ENCODE results near the gene SLC7A9. TPM values are rescaled to one million over a fixed set of nuclear protein-coding genes. Genes with fewer than 3 reads are reported as not detected.

Gene SLC7A9
- total and polyA plus RNA-seq, 2 of the 13 experiments (the other 11 are each of a cell fraction or from before 2014, with no cell fraction given), result 4.7 to 8.3 TPM

- no peak overlapping the region for H2AFZ ChIP-seq (ENCODE audit: low read length)
- FAIRE-seq, result no peak
- H3K36me3 ChIP-seq (replicated peaks in 1 of 2; ENCODE audit: control insufficient read depth in 1 of 2, insufficient read depth in 2 of 2, low read length in 2 of 2), result no peaks in the 10 kb centered on the region
- no peaks in the 10 kb centered on the region for H4K20me1 ChIP-seq (ENCODE audit: insufficient read depth, low read length)
- in situ Hi-C loops (cut with HindIII; ENCODE audit: extremely low pct_ligation_motif_present, low pct_unique_long_range_greater_than_20kb), result no loop called here
- no peak for DNase-seq (ENCODE audit: low spot score)
- intact Hi-C loops (cut with micrococcal nuclease; ENCODE audit: unreplicated experiment), result no loop called here
- no peak overlapping the region for H3K27ac ChIP-seq (ENCODE audit: extremely low read length, insufficient read depth, low read length)
- CTCF ChIA-PET (ENCODE audit: low intra/inter-chr PET ratio, low total read pairs), result no interaction called here
- no TSS peak for BruUV-seq (replicated peaks)
- WGBS (ENCODE audit: low lambda C conversion rate), result 47% methylated on average over 8 of the region's 10 CpGs
- POLR2A ChIA-PET, result no interaction called here
- peak; percentile 34; the same call in 2 of the 3 replicates for ATAC-seq
- H3K9me3 ChIP-seq (ENCODE audit: low read length), result no peaks in the 10 kb centered on the region
- H3K9ac ChIP-seq (ENCODE audit: insufficient read depth, low read depth, low read length), result no peak overlapping the region
- peaks cover 7 to 23% of the 10 kb centered on the region in 2 experiments for H3K27me3 ChIP-seq (ENCODE audit: control insufficient read depth in 1 of 2, insufficient read depth in 2 of 2, low read length in 2 of 2)
- H3K4me3 ChIP-seq (replicated peaks in 1 of 3; ENCODE audit: insufficient read depth in 1 of 3, low read depth in 2 of 3, low read length in 3 of 3), result no peak overlapping the region
- H3K4me1 ChIP-seq (ENCODE audit: insufficient read depth, low read length), result peaks cover 23% of the 10 kb centered on the region
- no peaks in the 10 kb centered on the region for H3K79me2 ChIP-seq (ENCODE audit: insufficient read depth, low read length)
- TF ChIP-seq TBL1XR1 (IDR thresholded peaks at IDR 0.05; ENCODE audit: borderline replicate concordance, low read length, partially characterized antibody), result no peak
- no peak for TF ChIP-seq ZNF547 (CRISPR knock-in tag; IDR thresholded peaks at IDR 0.05)
- TF ChIP-seq NR2C2 (CRISPR knock-in tag; IDR thresholded peaks at IDR 0.05; ENCODE audit: borderline replicate concordance), result no peak
- no peak for TF ChIP-seq GATA4 (IDR thresholded peaks at IDR 0.05; ENCODE audit: borderline replicate concordance, low read depth)
- no peak for TF ChIP-seq ZBTB4 (CRISPR knock-in tag; IDR thresholded peaks at IDR 0.05; ENCODE audit: borderline replicate concordance)
- no peak for TF ChIP-seq RFXAP (CRISPR knock-in tag; IDR thresholded peaks at IDR 0.05; ENCODE audit: borderline replicate concordance)
- H3K4me2 ChIP-seq (ENCODE audit: low read depth, low read length), result peak overlapping the region; percentile 5; the same call in 1 of the 2 replicates
Measured at GRCh38 chr19:32812036-32812435, 57.5 kb downstream of the SLC7A9 start.
